Stimulated activated naive B cell treated with anti-CD40 and anti-IgM and Interleukin-4, amounts not matched to agents 10 μg/mL and 1 μg/mL and 100 μg/mL, for 72 hours (primary cell): ENCODE measurements around the gene HEATR1.
A peak's percentile ranks its signal among the peaks of the same experiment; 100 is the strongest.

ENCODE experiments used
- ATAC-seq, 2 donors: fragments of 150-1000 bp; cut with Tn5 transposase; replicated peaks; 2 replicates each; pipeline ENCODE4 v1.10.0; 2021; ENCODE audit warnings: moderate library complexity in 1 of 2
- DNase-seq: peaks from one replicate; pipeline ENCODE4 v3.0.0; 2021
- H3K27ac Mint-ChIP-seq: one replicate; pipeline ENCODE4 v1.8.0; 2022; ENCODE audit warnings: mild to moderate bottlenecking, mixed read lengths
- H3K27me3 Mint-ChIP-seq, 2 donors: one replicate each; pipeline ENCODE4 v1.8.0; 2022; ENCODE audit warnings: mixed read lengths in 2 of 2
- H3K36me3 Mint-ChIP-seq, 2 donors: one replicate each; pipeline ENCODE4 v1.8.0; 2022; ENCODE audit warnings: mixed read lengths in 2 of 2, mild to moderate bottlenecking in 1 of 2
- H3K4me1 Mint-ChIP-seq, 2 donors: one replicate each; pipeline ENCODE4 v1.8.0; 2022; ENCODE audit warnings: mixed read lengths in 2 of 2, mild to moderate bottlenecking in 1 of 2
- H3K4me3 Mint-ChIP-seq, 2 donors: one replicate each; pipeline ENCODE4 v1.8.0; 2022; ENCODE audit warnings: mild to moderate bottlenecking in 2 of 2, mixed read lengths in 2 of 2, moderate library complexity in 1 of 2
- H3K9me3 Mint-ChIP-seq, 2 donors: one replicate each; pipeline ENCODE4 v1.8.0; 2022; ENCODE audit warnings: mixed read lengths in 2 of 2, mild to moderate bottlenecking in 1 of 2

HEATR1 gene

GRCh38 chr1:236575523-236575922, 28.8 kb downstream of the HEATR1 start:
- Mint-ChIP-seq H3K27me3 (no peaks in the 10 kb centered on the region), H3K27ac (no peak overlapping the region), H3K4me3 (no peak overlapping the region), H3K36me3 (peaks cover 35 to 53% of the 10 kb centered on the region in 2 donors), H3K4me1 (no peaks in the 10 kb centered on the region), H3K9me3 (no peaks in the 10 kb centered on the region)
- ATAC-seq (no peak), DNase-seq (no peak)

- no peak overlapping the region for H3K27ac Mint-ChIP-seq
- H3K27me3 Mint-ChIP-seq, result no peaks in the 10 kb centered on the region
- ATAC-seq (no peak), DNase-seq (no peak)
- peaks cover 38 to 64% of the 10 kb centered on the region in 2 donors for H3K36me3 Mint-ChIP-seq
- H3K4me3 Mint-ChIP-seq, result no peak overlapping the region
- no peaks in the 10 kb centered on the region for H3K9me3 Mint-ChIP-seq
- H3K4me1 Mint-ChIP-seq, result no peaks in the 10 kb centered on the region
Measured at GRCh38 chr1:236568285-236568894, 35.9 kb downstream of the HEATR1 start.

GRCh38 chr1:236565530-236565929, 38.8 kb downstream of the HEATR1 start:
- H3K27me3 Mint-ChIP-seq, result no peaks in the 10 kb centered on the region
- peak overlapping the region; percentile 3 for H3K27ac Mint-ChIP-seq
- DNase-seq (no peak), ATAC-seq (no peak)
- no peak overlapping the region for H3K4me3 Mint-ChIP-seq
- no peaks in the 10 kb centered on the region for H3K9me3 Mint-ChIP-seq
- peaks cover 38 to 69% of the 10 kb centered on the region in 2 donors for H3K36me3 Mint-ChIP-seq
- no peaks in the 10 kb centered on the region for H3K4me1 Mint-ChIP-seq

- no peak overlapping the region for H3K4me3 Mint-ChIP-seq
- ATAC-seq, result no peak
- no peaks in the 10 kb centered on the region for H3K4me1 Mint-ChIP-seq
- no peak for DNase-seq
- no peaks in the 10 kb centered on the region for H3K9me3 Mint-ChIP-seq
- no peak overlapping the region for H3K27ac Mint-ChIP-seq
- H3K27me3 Mint-ChIP-seq, result no peaks in the 10 kb centered on the region
- H3K36me3 Mint-ChIP-seq, result peaks cover 48 to 64% of the 10 kb centered on the region in 2 donors
Measured at GRCh38 chr1:236561976-236562375, 42.3 kb downstream of the HEATR1 start.

GRCh38 chr1:236560213-236560771, 44.0 kb downstream of the HEATR1 start:
- DNase-seq, result no peak
- Mint-ChIP-seq H3K27me3 (no peaks in the 10 kb centered on the region), H3K36me3 (peaks cover 50 to 67% of the 10 kb centered on the region in 2 donors), H3K27ac (no peak overlapping the region), H3K4me1 (no peaks in the 10 kb centered on the region), H3K4me3 (no peak overlapping the region), H3K9me3 (no peaks in the 10 kb centered on the region)
- no peak for ATAC-seq

- Mint-ChIP-seq H3K9me3 (no peaks in the 10 kb centered on the region), H3K4me1 (no peaks in the 10 kb centered on the region)
Measured at GRCh38 chr1:236558846-236559245, 45.5 kb downstream of the HEATR1 start.

GRCh38 chr1:236558081-236558480, 46.2 kb downstream of the HEATR1 start:
- no peak for ATAC-seq
- Mint-ChIP-seq H3K4me3 (no peak overlapping the region), H3K9me3 (no peaks in the 10 kb centered on the region), H3K27me3 (no peaks in the 10 kb centered on the region), H3K4me1 (no peaks in the 10 kb centered on the region), H3K36me3 (peaks cover 49 to 55% of the 10 kb centered on the region in 2 donors), H3K27ac (no peak overlapping the region)
- no peak for DNase-seq

More at GRCh38 chr1:236558846-236559245, 45.5 kb downstream of the HEATR1 start:
- H3K4me3 Mint-ChIP-seq, result no peak overlapping the region
- no peaks in the 10 kb centered on the region for H3K27me3 Mint-ChIP-seq
- peaks cover 52 to 59% of the 10 kb centered on the region in 2 donors for H3K36me3 Mint-ChIP-seq
- no peak for ATAC-seq
- H3K27ac Mint-ChIP-seq, result no peak overlapping the region
- no peak for DNase-seq

- Mint-ChIP-seq H3K27me3 (no peaks in the 10 kb centered on the region), H3K9me3 (no peaks in the 10 kb centered on the region), H3K36me3 (peaks cover 46 to 47% of the 10 kb centered on the region in 2 donors), H3K4me3 (no peak overlapping the region), H3K27ac (no peak overlapping the region), H3K4me1 (no peaks in the 10 kb centered on the region)
- DNase-seq (no peak), ATAC-seq (no peak)
Measured at GRCh38 chr1:236556606-236557005, 47.7 kb downstream of the HEATR1 start.

GRCh38 chr1:236553370-236553769, 50.9 kb downstream of the HEATR1 start:
- H3K9me3 Mint-ChIP-seq, result no peaks in the 10 kb centered on the region
- DNase-seq, result no peak
- H3K4me1 Mint-ChIP-seq, result no peaks in the 10 kb centered on the region
- H3K27me3 Mint-ChIP-seq, result no peaks in the 10 kb centered on the region
- no peak overlapping the region for H3K27ac Mint-ChIP-seq
- peaks cover 49 to 52% of the 10 kb centered on the region in 2 donors for H3K36me3 Mint-ChIP-seq
- no peak for ATAC-seq
- no peak overlapping the region for H3K4me3 Mint-ChIP-seq

GRCh38 chr1:236552901-236553300, 51.4 kb downstream of the HEATR1 start:
- Mint-ChIP-seq H3K4me3 (no peak overlapping the region), H3K27ac (peak overlapping the region; percentile 44), H3K4me1 (no peaks in the 10 kb centered on the region), H3K27me3 (no peaks in the 10 kb centered on the region), H3K36me3 (peaks cover 48 to 50% of the 10 kb centered on the region in 2 donors), H3K9me3 (no peaks in the 10 kb centered on the region)
- no peak for ATAC-seq
- DNase-seq, result no peak

- ATAC-seq, result no peak
- H3K9me3 Mint-ChIP-seq, result no peaks in the 10 kb centered on the region
- H3K4me1 Mint-ChIP-seq, result peaks cover 0 to 1% of the 10 kb centered on the region in 2 donors
- H3K4me3 Mint-ChIP-seq, result no peak overlapping the region
- H3K27me3 Mint-ChIP-seq, result no peaks in the 10 kb centered on the region
- H3K36me3 Mint-ChIP-seq, result peaks cover 54 to 56% of the 10 kb centered on the region in 2 donors
- peak overlapping the region; percentile 69 for H3K27ac Mint-ChIP-seq
- no peak for DNase-seq
Measured at GRCh38 chr1:236552096-236552495, 52.2 kb downstream of the HEATR1 start.

GRCh38 chr1:236550961-236551851, 53.1 kb downstream of the HEATR1 start:
- Mint-ChIP-seq H3K27me3 (no peaks in the 10 kb centered on the region), H3K36me3 (peaks cover 55 to 58% of the 10 kb centered on the region in 2 donors), H3K27ac (no peak overlapping the region), H3K9me3 (no peaks in the 10 kb centered on the region), H3K4me3 (no peak overlapping the region), H3K4me1 (peaks cover 7 to 9% of the 10 kb centered on the region in 2 donors)
- ATAC-seq, result no peak
- no peak for DNase-seq

GRCh38 chr1:236548452-236548851, 55.9 kb downstream of the HEATR1 start:
- ATAC-seq, result no peak
- H3K36me3 Mint-ChIP-seq, result peaks cover 66 to 68% of the 10 kb centered on the region in 2 donors
- no peak overlapping the region for H3K27ac Mint-ChIP-seq
- no peak overlapping the region for H3K4me3 Mint-ChIP-seq
- H3K4me1 Mint-ChIP-seq, result peaks cover 14 to 15% of the 10 kb centered on the region in 2 donors
- no peaks in the 10 kb centered on the region for H3K9me3 Mint-ChIP-seq
- H3K27me3 Mint-ChIP-seq, result no peaks in the 10 kb centered on the region
- no peak for DNase-seq

GRCh38 chr1:236545621-236546169, 58.6 kb downstream of the HEATR1 start:
- Mint-ChIP-seq H3K4me3 (no peak overlapping the region), H3K27me3 (no peaks in the 10 kb centered on the region), H3K36me3 (peaks cover 65 to 69% of the 10 kb centered on the region in 2 donors), H3K27ac (peak overlapping the region; percentile 73), H3K9me3 (no peaks in the 10 kb centered on the region), H3K4me1 (peaks cover 14 to 15% of the 10 kb centered on the region in 2 donors)
- ATAC-seq, result no peak
- no peak for DNase-seq
